Measurements from ENCODE around the gene WDR72. TPM values are rescaled to one million over a fixed set of nuclear protein-coding genes. Genes with fewer than 3 reads are reported as not detected.

The WDR72 gene
- total and polyA plus RNA-seq, 2 of the 13 experiments (the other 11 are each of a cell fraction or from before 2014, with no cell fraction given): 0.21 to 0.60 TPM

DNA sequence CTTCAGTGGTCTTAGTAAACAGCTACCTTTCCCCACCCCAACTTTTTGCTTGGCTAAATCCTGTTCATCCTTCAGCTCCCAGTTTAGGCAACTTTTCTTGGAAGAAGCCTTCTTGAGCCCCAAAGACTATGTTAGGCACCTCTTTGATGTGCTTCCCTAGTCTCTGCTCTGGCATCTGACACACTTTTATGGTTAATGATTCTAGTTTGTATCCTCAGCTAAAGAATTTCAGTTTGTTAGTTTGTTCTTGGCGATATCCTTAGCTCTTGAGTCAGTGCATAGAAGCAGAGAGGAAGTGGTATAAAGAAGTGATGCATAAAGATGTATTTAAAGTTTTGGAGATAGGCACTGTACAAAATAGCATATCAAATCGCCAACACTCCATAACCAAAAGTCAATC lies 168.4 kb downstream of the WDR72 start:
- no peaks in the 10 kb centered on the region for H3K36me3 ChIP-seq (replicated peaks in 1 of 2; ENCODE audit: control insufficient read depth in 1 of 2, insufficient read depth in 2 of 2, low read length in 2 of 2)
- ChIA-PET CTCF (ENCODE audit: low intra/inter-chr PET ratio, low total read pairs) (no interaction called here), POLR2A (no interaction called here)
- FAIRE-seq (no peak), ATAC-seq (no peak), DNase-seq (ENCODE audit: low spot score) (no peak)
- TF ChIP-seq RAD51 (IDR thresholded peaks at IDR 0.05; ENCODE audit: borderline replicate concordance): no peak
- TF ChIP-seq ISX (CRISPR knock-in tag; conservative IDR thresholded peaks at IDR 0.05): no peak
- no peak for TF ChIP-seq NCOR1 (IDR thresholded peaks at IDR 0.05; ENCODE audit: borderline replicate concordance, low read length)
- no peak for TF ChIP-seq MIER2 (CRISPR knock-in tag; IDR thresholded peaks at IDR 0.05)
- no peak for TF ChIP-seq ZNF644 (CRISPR knock-in tag; IDR thresholded peaks at IDR 0.05; ENCODE audit: low read depth)
- TF ChIP-seq NFYC (CRISPR knock-in tag; IDR thresholded peaks at IDR 0.05): no peak
- TF ChIP-seq MTA1 (CRISPR knock-in tag; IDR thresholded peaks at IDR 0.05; ENCODE audit: borderline replicate concordance): no peak
- TF ChIP-seq ZNF253 (CRISPR knock-in tag; IDR thresholded peaks at IDR 0.05; ENCODE audit: borderline replicate concordance): no peak
- no peak overlapping the region for H3K4me2 ChIP-seq (ENCODE audit: low read depth, low read length)
- no TSS peak for BruUV-seq (replicated peaks)
- intact Hi-C loops (cut with micrococcal nuclease; ENCODE audit: unreplicated experiment): no loop called here
- 42% methylated on average over 2 of the region's 2 CpGs for WGBS (ENCODE audit: low lambda C conversion rate)
- H3K27ac ChIP-seq (ENCODE audit: extremely low read length, insufficient read depth, low read length): no peak overlapping the region
- H3K4me1 ChIP-seq (ENCODE audit: insufficient read depth, low read length): peaks cover 14% of the 10 kb centered on the region
- H3K27me3 ChIP-seq (ENCODE audit: control insufficient read depth in 1 of 2, insufficient read depth in 2 of 2, low read length in 2 of 2): no peaks in the 10 kb centered on the region
- no peaks in the 10 kb centered on the region for H3K79me2 ChIP-seq (ENCODE audit: insufficient read depth, low read length)
- no peak overlapping the region for H2AFZ ChIP-seq (ENCODE audit: low read length)
- no peak overlapping the region for H3K4me3 ChIP-seq (replicated peaks in 1 of 3; ENCODE audit: insufficient read depth in 1 of 3, low read depth in 2 of 3, low read length in 3 of 3)
- no peak overlapping the region for H3K9ac ChIP-seq (ENCODE audit: insufficient read depth, low read depth, low read length)
- no peaks in the 10 kb centered on the region for H4K20me1 ChIP-seq (ENCODE audit: insufficient read depth, low read length)
- no peaks in the 10 kb centered on the region for H3K9me3 ChIP-seq (ENCODE audit: low read length)
- in situ Hi-C loops (cut with HindIII; ENCODE audit: extremely low pct_ligation_motif_present, low pct_unique_long_range_greater_than_20kb): no loop called here

DNA sequence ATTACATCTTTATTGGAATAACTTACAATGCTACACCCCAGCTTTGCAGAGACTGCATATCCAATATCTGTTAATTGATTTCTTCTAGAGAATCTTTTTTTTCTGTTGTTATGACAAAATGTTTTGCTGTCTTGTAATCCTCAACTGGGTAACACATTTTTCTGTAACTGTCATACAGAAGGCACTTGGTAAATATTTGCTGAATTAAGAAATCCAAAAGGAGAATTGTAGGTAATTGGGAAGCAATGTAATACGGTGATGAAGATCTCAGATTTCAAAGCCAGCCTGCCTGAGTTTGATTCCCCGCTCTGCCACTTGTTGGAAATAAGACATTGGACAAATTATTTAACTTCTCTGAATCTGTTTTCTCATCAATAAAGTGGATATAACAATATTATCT lies 169.1 kb downstream of the WDR72 start:
- FAIRE-seq (no peak), ATAC-seq (no peak), DNase-seq (ENCODE audit: low spot score) (no peak)
- Histone ChIP-seq H4K20me1 (ENCODE audit: insufficient read depth, low read length) (no peaks in the 10 kb centered on the region), H2AFZ (ENCODE audit: low read length) (no peak overlapping the region), H3K4me1 (ENCODE audit: insufficient read depth, low read length) (peaks cover 14% of the 10 kb centered on the region), H3K79me2 (ENCODE audit: insufficient read depth, low read length) (no peaks in the 10 kb centered on the region), H3K27me3 (ENCODE audit: control insufficient read depth in 1 of 2, insufficient read depth in 2 of 2, low read length in 2 of 2) (no peaks in the 10 kb centered on the region), H3K9ac (ENCODE audit: insufficient read depth, low read depth, low read length) (no peak overlapping the region), H3K4me2 (ENCODE audit: low read depth, low read length) (no peak overlapping the region), H3K36me3 (replicated peaks in 1 of 2; ENCODE audit: control insufficient read depth in 1 of 2, insufficient read depth in 2 of 2, low read length in 2 of 2) (no peaks in the 10 kb centered on the region), H3K4me3 (replicated peaks in 1 of 3; ENCODE audit: insufficient read depth in 1 of 3, low read depth in 2 of 3, low read length in 3 of 3) (no peak overlapping the region), H3K27ac (ENCODE audit: extremely low read length, insufficient read depth, low read length) (no peak overlapping the region), H3K9me3 (ENCODE audit: low read length) (no peaks in the 10 kb centered on the region; the same call in 1 of the 2 replicates)
- BruUV-seq (replicated peaks): no TSS peak
- ChIA-PET CTCF (ENCODE audit: low intra/inter-chr PET ratio, low total read pairs) (no interaction called here), POLR2A (no interaction called here)
- in situ Hi-C loops (cut with HindIII; ENCODE audit: extremely low pct_ligation_motif_present, low pct_unique_long_range_greater_than_20kb): no loop called here
- 72% methylated on average over 2 of the region's 2 CpGs for WGBS (ENCODE audit: low lambda C conversion rate)
- intact Hi-C loops (cut with micrococcal nuclease; ENCODE audit: unreplicated experiment): no loop called here
- TF ChIP-seq PPARG (CRISPR knock-in tag; conservative IDR thresholded peaks at IDR 0.05): no peak
- TF ChIP-seq RORA (CRISPR knock-in tag; IDR thresholded peaks at IDR 0.05): no peak
- TF ChIP-seq ZNF879 (CRISPR knock-in tag; IDR thresholded peaks at IDR 0.05): no peak
- TF ChIP-seq ASH2L (IDR thresholded peaks at IDR 0.05; ENCODE audit: insufficient read length, low read depth, low read length): no peak
- TF ChIP-seq, protein P1, sequence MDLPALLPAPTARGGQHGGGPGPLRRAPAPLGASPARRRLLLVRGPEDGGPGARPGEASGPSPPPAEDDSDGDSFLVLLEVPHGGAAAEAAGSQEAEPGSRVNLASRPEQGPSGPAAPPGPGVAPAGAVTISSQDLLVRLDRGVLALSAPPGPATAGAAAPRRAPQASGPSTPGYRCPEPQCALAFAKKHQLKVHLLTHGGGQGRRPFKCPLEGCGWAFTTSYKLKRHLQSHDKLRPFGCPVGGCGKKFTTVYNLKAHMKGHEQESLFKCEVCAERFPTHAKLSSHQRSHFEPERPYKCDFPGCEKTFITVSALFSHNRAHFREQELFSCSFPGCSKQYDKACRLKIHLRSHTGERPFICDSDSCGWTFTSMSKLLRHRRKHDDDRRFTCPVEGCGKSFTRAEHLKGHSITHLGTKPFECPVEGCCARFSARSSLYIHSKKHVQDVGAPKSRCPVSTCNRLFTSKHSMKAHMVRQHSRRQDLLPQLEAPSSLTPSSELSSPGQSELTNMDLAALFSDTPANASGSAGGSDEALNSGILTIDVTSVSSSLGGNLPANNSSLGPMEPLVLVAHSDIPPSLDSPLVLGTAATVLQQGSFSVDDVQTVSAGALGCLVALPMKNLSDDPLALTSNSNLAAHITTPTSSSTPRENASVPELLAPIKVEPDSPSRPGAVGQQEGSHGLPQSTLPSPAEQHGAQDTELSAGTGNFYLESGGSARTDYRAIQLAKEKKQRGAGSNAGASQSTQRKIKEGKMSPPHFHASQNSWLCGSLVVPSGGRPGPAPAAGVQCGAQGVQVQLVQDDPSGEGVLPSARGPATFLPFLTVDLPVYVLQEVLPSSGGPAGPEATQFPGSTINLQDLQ (CRISPR knock-in tag; IDR thresholded peaks at IDR 0.05): no peak
- no peak for TF ChIP-seq AKAP8 (CRISPR knock-in tag; IDR thresholded peaks at IDR 0.05)

Measured in HepG2 (cell line).